Umbilical cord (tissue), 2 donors: ENCODE results near the gene DCHS2. TPM values are rescaled to one million over a fixed set of nuclear protein-coding genes. Genes with fewer than 3 reads are reported as not detected.
"Not testable (repeated sequence)": the region's sequence is repeated elsewhere in the genome, so short reads cannot be mapped to it uniquely, and the experiment has no call there.

ENCODE experiments used
- DNase-seq: peaks from one replicate; pipeline ENCODE4 v3.0.0-alpha.2; 2015; ENCODE audit warnings: low spot score
- total RNA-seq: library from RNA; depleted of rRNA; stranded (reverse); fragments of >200 nt; gene quantifications from one replicate; pipeline ENCODE4 v1.2.3, GENCODE V29; 2014; ENCODE audit warnings: low replicate concordance; ENCODE audit not compliant: insufficient read depth

Gene DCHS2
- total RNA-seq, 1 donor from 2014 or later, result 10.6 TPM

DNA sequence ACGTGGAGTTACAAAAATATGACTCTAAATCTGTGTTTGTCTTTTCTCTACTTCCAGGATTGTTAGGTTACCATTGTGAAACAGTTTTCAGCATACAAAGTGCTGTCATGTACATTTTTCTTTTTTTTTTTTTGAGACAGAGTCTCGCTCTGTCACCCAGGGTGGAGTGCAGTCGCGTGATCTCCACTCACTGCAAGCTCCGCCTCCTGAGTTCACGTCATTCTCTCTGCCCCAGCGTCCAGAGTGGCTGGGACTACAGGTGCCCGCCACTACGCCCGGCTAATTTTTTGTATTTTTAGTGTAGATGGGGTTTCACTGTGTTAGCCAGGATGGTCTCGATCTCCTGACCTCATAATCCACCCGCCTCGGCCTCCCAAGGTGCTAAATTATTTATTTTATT lies 274.2 kb downstream of the DCHS2 start:
- not testable (repeated sequence) for DNase-seq

DNA sequence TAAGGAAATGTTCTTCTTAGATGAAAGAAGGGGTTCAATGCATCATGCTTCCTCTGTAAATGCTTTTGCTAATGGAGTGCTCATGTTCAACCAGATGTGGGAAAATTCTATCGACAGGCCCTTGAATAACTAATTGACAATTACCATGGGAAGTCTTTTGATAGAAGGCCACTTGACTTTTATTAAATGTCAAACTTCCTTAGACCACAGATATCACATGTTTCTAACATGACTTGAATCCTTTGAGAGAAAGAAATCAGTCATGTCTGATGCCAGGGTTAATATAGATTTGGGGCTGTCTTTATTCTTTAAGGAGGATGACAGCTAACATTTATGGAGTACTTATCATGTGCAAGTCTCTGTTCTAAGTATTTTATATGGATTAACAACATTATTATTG lies 280.1 kb downstream of the DCHS2 start:
- no peak for DNase-seq

DNA sequence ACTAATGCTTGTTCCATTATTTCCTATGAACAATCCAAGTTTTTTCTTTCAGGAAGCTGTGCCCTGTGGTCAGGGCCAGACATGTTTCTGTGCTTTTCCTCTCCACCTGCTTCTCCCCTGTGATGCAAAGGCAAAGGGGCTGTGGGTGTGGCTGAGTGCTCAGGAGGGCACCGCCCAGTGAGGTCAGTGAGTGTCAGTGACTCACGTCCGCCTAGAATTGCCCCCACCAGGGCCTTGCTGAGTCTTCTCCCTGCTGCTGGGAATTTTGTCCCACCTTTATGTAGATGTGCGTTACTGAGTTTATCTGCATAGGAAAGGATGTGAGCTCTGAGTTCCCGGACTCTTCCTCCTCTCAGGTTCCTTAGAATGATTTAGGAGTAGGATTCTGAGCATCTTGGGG lies 283.2 kb downstream of the DCHS2 start:
- no peak for DNase-seq

DNA sequence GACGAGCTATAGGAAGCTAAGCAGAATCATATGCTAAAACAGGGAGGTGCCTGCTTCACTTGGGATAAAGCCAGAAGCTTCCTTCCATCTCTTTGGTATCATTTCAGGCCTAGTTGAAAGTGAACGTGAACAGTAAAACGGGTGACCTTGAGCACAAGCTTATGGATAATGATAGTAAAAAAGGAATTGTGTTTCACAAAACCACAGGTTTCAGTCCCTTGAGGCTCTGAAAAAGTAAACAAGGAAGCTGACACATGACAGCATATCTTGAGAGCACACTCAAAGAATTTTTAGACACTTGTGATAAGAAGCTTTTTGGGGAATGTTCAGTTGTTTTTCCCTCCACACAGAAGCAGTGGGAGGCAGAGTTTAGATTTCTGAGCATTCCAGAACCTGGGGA lies 286.1 kb downstream of the DCHS2 start:
- DNase-seq, result peak; percentile 23

DNA sequence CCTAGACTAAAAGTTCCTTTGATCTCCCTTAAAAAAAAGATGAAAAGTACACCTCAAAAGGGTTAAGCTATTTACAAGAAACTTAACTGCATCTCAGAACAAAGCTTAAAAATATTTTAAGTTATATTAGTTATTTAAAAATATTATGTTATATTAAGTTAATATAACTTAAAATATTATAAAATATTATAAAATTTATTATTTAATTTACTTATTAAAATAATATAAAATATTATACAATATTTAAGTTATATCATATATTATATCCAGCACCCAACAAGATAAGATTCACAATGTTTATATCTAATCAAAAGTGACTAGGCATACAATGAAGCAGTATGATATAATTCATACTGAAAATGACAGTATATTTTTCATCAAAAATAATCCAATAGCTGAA lies 296.9 kb downstream of the DCHS2 start:
- DNase-seq, result no peak

DNA sequence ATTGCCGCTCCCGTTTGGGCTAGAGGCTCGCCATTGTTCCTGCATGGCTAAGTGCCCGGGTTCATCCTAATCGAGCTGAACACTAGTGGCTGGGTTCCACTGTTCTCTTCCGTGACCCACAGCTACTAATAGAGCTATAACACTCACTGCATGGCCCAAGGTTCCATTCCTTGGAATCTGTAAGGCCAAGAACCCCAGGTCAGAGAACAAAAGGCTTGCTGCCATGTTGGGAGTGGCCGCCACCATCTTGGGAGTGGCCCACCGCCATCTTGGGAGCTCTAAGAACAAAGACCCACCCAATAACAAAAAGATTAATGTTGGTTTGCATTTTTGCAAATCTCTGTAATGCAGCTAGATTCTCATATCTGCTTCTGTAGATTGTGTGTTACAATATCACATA lies 299.0 kb downstream of the DCHS2 start:
- DNase-seq, result no peak

DNA sequence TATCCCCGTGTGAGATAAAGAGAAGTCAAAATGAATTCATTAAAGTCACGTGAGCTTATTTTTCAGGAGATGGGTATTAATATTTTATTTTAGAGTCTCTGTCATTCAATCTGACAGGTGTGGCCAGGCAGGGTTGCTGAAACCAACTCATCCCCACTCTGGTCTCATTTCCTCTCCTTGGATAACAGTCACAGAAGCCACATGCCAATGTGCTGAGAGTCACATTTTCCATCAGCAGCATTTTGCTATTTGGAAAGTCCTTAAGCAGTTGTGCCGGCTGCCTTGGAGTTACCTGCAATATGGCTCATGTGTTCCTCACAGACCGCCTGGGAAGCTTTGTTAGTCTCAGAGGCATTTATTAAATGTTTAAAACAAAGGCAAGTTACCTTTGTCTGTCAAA lies 302.3 kb downstream of the DCHS2 start:
- DNase-seq, result no peak

DNA sequence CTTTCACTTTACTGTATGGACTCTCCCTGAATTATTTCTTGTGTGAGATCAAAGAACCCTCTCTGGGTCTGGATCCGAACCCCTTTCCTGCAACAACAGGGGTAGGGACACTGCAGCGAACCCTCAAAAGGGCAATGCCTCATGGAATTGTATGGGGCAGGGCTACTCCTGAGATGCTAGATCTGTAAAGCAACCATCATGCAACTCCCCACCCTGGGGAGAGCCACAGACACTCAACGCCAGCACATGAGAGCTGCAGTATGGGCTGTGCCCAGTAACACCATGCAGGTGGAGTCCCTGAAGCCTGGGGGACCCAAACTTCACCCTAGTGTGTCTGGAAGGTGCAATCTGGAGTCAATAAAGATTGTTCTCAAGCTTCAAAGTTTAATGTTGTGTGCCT lies 304.7 kb downstream of the DCHS2 start:
- no peak for DNase-seq

DNA sequence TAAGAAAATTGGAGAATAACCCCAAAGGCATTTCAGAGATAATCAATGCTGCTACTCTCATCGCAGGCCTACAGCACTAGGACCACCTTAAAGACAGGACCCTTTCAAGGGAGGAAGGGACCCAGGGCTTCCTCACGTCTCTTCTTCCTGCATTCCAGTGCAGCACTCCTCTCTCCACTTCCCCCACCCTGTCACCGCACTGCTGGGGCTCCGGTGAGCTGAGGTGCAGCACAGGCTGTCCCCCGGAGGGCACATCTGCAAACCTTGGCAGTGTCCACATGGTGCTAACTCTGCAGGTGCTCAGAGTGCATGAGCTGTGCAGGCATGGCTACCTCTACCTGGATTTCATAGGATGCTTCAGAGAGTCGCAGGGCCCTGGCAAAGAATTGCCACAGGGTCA lies 305.6 kb downstream of the DCHS2 start:
- DNase-seq, result no peak

DNA sequence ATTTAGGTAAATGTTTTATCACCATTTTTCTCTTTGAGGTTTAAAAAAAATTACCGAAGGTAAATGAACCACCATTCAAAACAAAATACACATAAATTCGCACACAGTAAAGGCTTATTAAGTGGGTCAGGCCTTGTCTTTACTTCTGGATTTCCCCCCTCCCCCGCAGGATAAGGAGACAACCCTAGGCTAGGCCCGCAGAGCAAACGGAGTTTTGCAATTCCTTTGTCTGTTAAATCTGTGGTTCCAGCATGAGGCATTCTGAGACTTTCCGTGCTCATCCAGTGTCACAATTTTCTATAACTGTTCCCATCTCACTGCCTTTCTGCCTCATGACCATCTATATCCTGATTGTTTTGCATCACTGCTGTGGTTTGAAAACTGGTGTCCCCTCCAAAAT lies 307.4 kb downstream of the DCHS2 start:
- no peak for DNase-seq

DNA sequence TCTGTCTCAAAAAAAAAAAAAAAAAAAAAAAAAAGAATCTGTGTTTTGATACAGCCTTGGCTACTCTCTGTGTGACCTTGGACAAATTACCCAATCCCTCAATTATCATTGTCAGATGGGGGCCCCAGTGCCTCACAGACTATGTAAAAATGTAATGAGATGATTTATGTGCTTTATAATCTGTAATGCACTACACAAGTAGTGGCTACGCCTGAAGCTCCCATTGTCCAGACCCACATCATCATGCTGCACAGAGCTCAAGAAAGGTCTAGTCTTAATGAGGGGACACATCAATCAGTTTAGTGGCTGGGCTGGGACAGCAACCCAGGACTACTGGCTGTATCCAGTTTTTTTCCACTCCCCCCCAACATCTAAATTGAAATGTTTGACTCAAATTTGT lies 308.3 kb downstream of the DCHS2 start:
- DNase-seq, result no peak

Other genes with a start within 250 kb of the DCHS2 start
- 52.5 TPM for gene PLRG1, start 58.6 kb upstream of the DCHS2 start, total RNA-seq
- gene FGB, start 71.2 kb upstream of the DCHS2 start, total RNA-seq, result 14.7 TPM
- 3.6 TPM for gene FGA, start 98.9 kb upstream of the DCHS2 start, total RNA-seq
- gene FGG, start 120.9 kb upstream of the DCHS2 start, total RNA-seq, result 19.7 TPM